Fibroblast of lung (primary cell): ENCODE data around the gene OLA1. TPM values are rescaled to one million over a fixed set of nuclear protein-coding genes. Genes with fewer than 3 reads are reported as not detected.

Experiments used
- DNase-seq, 2 donors: peaks; one replicate each; pipeline versions ENCODE4 v3.0.0 to v3.0.0-alpha.2; 2010; ENCODE audit warnings: low read depth in 2 of 2
- H2AFZ ChIP-seq: 2 replicates; pipeline ENCODE4 v1.5.1; 2012; ENCODE audit warnings: low read length, control low read depth, inconsistent platforms
- H3K27ac ChIP-seq: 2 replicates; pipeline ENCODE4 v1.5.1; 2011; ENCODE audit warnings: low read length, control low read depth; ENCODE audit not compliant: insufficient read depth
- H3K27me3 ChIP-seq: 2 replicates; pipeline ENCODE4 v1.5.1; 2011; ENCODE audit warnings: mild to moderate bottlenecking, low read length; ENCODE audit not compliant: control insufficient read depth, insufficient read depth
- H3K36me3 ChIP-seq: 2 replicates; pipeline ENCODE4 v1.5.1; 2011; ENCODE audit warnings: low read length; ENCODE audit not compliant: control insufficient read depth, insufficient read depth
- H3K4me1 ChIP-seq: 2 replicates; pipeline ENCODE4 v1.5.1; 2011; ENCODE audit warnings: low read length; ENCODE audit not compliant: control insufficient read depth, insufficient read depth; ENCODE audit errors: extremely low read depth
- H3K4me2 ChIP-seq: 2 replicates; pipeline ENCODE4 v1.5.1; 2011; ENCODE audit warnings: low read length, control low read depth; ENCODE audit not compliant: insufficient read depth; ENCODE audit errors: extremely low read depth
- H3K4me3 ChIP-seq, 4 experiments: fragments of 200-600 bp in 1 of 4; sonication (generic) in 1 of 4; replicated peaks in 1 of 4; 2 replicates each; pipeline ENCODE4 v1.5.1; 2011 to 2016; ENCODE audit warnings: low read length in 4 of 4, low read depth in 3 of 4, mild to moderate bottlenecking in 3 of 4, control low read depth in 2 of 4, inconsistent platforms in 1 of 4, mixed read lengths in 1 of 4; ENCODE audit not compliant: insufficient read depth in 1 of 4; ENCODE audit errors: control extremely low read depth in 1 of 4
- H3K79me2 ChIP-seq: 2 replicates; pipeline ENCODE4 v1.5.1; 2012; ENCODE audit warnings: mild to moderate bottlenecking, low read length, inconsistent platforms; ENCODE audit not compliant: control insufficient read depth, insufficient read depth
- H3K9ac ChIP-seq: 2 replicates; pipeline ENCODE4 v1.5.1; 2011; ENCODE audit warnings: mild to moderate bottlenecking, low read length, control low read depth; ENCODE audit not compliant: insufficient read depth
- H3K9me3 ChIP-seq: 2 replicates; pipeline ENCODE4 v1.5.1; 2012; ENCODE audit warnings: low read depth, low read length; ENCODE audit not compliant: control insufficient read depth, insufficient read depth
- H4K20me1 ChIP-seq: 2 replicates; pipeline ENCODE4 v1.5.1; 2011; ENCODE audit warnings: low read length; ENCODE audit not compliant: control insufficient read depth, insufficient read depth; ENCODE audit errors: extremely low read depth
- EZH2 ChIP-seq: IDR thresholded peaks from 2 replicates; pipeline ENCODE4 v1.5.1; 2012; ENCODE audit warnings: low read length, control low read depth, mild to moderate bottlenecking; ENCODE audit errors: missing control alignments
- polyA plus RNA-seq, 2 donors: library from polyadenylated mRNA; depleted of rRNA in 1 of 2; stranded (reverse) in 1 of 2; unstranded in 1 of 2; fragments of >200 nt; gene quantifications; 2 replicates each; pipeline ENCODE4 v1.2.1, GENCODE V29; 2011 to 2012; ENCODE audit warnings: missing spikeins in 1 of 2
- total RNA-seq: library from RNA; depleted of rRNA; stranded (reverse); fragments of >200 nt; gene quantifications from 2 replicates; pipeline ENCODE4 v1.2.1, GENCODE V29; 2014
- TF ChIP-seq, protein P1 (sequence below), 2 donors: IDR thresholded peaks in 1 of 2; conservative IDR thresholded peaks in 1 of 2; 1 replicate in 1 of 2; 2 replicates in 1 of 2; pipeline ENCODE4 v1.5.1; 2011 to 2012; ENCODE audit warnings: low read length in 2 of 2, control low read depth in 1 of 2, inconsistent platforms in 1 of 2, low read depth in 1 of 2, mild to moderate bottlenecking in 1 of 2

OLA1 gene
- total and polyA plus RNA-seq, 2 donors (not counting 1 experiment from before 2014, with no cell fraction given), result 74.3 to 91.4 TPM

DNA sequence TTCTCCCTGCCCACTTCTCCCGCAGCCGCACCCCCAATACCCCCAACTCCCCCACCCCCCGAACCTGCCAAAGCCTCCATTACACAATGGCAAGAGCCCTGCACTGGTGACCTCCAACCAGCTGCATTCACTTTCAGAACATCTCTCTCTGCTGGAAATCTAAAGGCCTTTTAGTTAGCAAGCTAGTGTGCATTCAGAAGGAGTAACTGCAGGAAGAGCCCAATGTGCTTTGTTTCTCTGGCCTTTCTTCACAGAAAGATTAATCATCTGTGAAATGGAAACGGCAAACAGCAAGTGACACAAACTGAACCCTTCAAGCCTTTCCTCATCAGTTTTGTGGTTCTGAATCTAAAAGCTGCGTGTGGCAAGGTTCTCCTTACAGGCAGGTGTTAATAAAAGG, 124.2 kb downstream of the OLA1 start:
- no peak overlapping the region for H3K4me3 ChIP-seq
- no peak overlapping the region for H3K4me2 ChIP-seq
- H4K20me1 ChIP-seq, result no peaks in the 10 kb centered on the region
- peaks cover 5% of the 10 kb centered on the region for H3K4me1 ChIP-seq
- TF ChIP-seq, protein P1, sequence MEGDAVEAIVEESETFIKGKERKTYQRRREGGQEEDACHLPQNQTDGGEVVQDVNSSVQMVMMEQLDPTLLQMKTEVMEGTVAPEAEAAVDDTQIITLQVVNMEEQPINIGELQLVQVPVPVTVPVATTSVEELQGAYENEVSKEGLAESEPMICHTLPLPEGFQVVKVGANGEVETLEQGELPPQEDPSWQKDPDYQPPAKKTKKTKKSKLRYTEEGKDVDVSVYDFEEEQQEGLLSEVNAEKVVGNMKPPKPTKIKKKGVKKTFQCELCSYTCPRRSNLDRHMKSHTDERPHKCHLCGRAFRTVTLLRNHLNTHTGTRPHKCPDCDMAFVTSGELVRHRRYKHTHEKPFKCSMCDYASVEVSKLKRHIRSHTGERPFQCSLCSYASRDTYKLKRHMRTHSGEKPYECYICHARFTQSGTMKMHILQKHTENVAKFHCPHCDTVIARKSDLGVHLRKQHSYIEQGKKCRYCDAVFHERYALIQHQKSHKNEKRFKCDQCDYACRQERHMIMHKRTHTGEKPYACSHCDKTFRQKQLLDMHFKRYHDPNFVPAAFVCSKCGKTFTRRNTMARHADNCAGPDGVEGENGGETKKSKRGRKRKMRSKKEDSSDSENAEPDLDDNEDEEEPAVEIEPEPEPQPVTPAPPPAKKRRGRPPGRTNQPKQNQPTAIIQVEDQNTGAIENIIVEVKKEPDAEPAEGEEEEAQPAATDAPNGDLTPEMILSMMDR (conservative IDR thresholded peaks at IDR 0.05 in 1 of 2, IDR thresholded peaks at IDR 0.05 in 1 of 2; ENCODE audit: low read depth in 1 of 2, low read length in 2 of 2), result no peak
- TF ChIP-seq EZH2, result no peak
- no peak overlapping the region for H3K27ac ChIP-seq
- no peaks in the 10 kb centered on the region for H3K9me3 ChIP-seq
- no peaks in the 10 kb centered on the region for H3K36me3 ChIP-seq
- H3K9ac ChIP-seq, result no peak overlapping the region
- no peak overlapping the region for H2AFZ ChIP-seq
- peak in 1 of 2 donors; percentile 20 for DNase-seq
- H3K79me2 ChIP-seq, result no peaks in the 10 kb centered on the region
- H3K27me3 ChIP-seq, result no peaks in the 10 kb centered on the region

DNA sequence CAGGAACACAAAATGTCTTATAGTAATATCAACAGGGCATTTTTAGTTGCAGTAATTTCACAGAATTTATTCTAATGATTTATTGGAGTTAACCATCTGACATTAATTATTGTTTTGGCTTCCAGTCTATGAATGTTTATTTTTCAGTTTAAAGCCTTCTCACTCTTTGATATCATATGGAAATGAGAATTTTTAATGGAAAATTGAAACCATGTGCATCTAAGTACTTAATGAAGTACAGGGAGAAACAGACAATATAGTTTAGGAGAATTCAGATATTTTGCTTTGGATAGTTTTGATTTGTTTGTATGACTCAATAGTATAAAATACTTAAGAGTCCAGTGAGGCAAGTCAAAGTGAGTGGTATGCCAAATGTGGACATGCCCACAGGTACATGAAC, 126.1 kb downstream of the OLA1 start:
- Histone ChIP-seq H3K4me1 (peaks cover 12% of the 10 kb centered on the region), H2AFZ (no peak overlapping the region), H3K4me2 (no peak overlapping the region), H3K9ac (no peak overlapping the region), H4K20me1 (no peaks in the 10 kb centered on the region), H3K79me2 (no peaks in the 10 kb centered on the region), H3K27ac (no peak overlapping the region), H3K9me3 (no peaks in the 10 kb centered on the region), H3K36me3 (no peaks in the 10 kb centered on the region), H3K4me3 (no peak overlapping the region), H3K27me3 (no peaks in the 10 kb centered on the region)
- DNase-seq, result no peak
- TF ChIP-seq, protein P1 (conservative IDR thresholded peaks at IDR 0.05 in 1 of 2, IDR thresholded peaks at IDR 0.05 in 1 of 2; ENCODE audit: low read depth in 1 of 2, low read length in 2 of 2), result no peak
- TF ChIP-seq EZH2, result no peak

DNA sequence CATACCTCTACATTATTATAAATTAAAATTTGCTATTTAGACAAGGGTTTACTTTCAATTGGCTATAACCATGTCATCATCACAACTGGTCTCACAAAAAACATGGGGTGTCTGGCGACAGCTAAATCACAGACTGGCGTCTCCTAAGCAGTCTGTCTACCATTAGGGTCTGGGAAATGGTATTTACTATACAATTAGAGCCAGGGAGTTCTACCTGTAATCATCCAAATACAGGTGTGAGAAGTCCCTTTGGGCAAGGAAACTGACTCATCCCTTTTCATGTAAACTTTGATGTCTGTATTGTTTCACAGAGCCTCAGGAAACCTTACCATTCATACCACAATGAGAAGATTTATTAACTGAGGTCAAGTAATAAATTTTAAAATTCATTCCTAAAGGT, 126.7 kb downstream of the OLA1 start:
- no peaks in the 10 kb centered on the region for H3K79me2 ChIP-seq
- no peaks in the 10 kb centered on the region for H4K20me1 ChIP-seq
- H3K4me3 ChIP-seq, result no peak overlapping the region
- no peaks in the 10 kb centered on the region for H3K27me3 ChIP-seq
- H2AFZ ChIP-seq, result no peak overlapping the region
- H3K9me3 ChIP-seq, result no peaks in the 10 kb centered on the region
- H3K4me1 ChIP-seq, result peaks cover 12% of the 10 kb centered on the region
- no peak for DNase-seq
- H3K9ac ChIP-seq, result no peak overlapping the region
- no peak overlapping the region for H3K4me2 ChIP-seq
- no peak for TF ChIP-seq EZH2
- TF ChIP-seq, protein P1 (conservative IDR thresholded peaks at IDR 0.05 in 1 of 2, IDR thresholded peaks at IDR 0.05 in 1 of 2; ENCODE audit: low read depth in 1 of 2, low read length in 2 of 2), result no peak
- no peaks in the 10 kb centered on the region for H3K36me3 ChIP-seq
- no peak overlapping the region for H3K27ac ChIP-seq
